Activated naive CD8-positive, alpha-beta T cell treated with anti-CD3 and anti-CD28 coated beads, Interleukin-2, amount 50 U/mL, for 16 hours (primary cell): ENCODE data around the gene SLC29A1.

Source experiments
- DNase-seq: peaks from one replicate; pipeline ENCODE4 v3.0.0-alpha.2; 2020; ENCODE audit warnings: low read depth, low spot score

SLC29A1 gene

GRCh38 chr6:44237021-44237812 is 13.8 kb downstream of the SLC29A1 start:
- no peak for DNase-seq

DNA sequence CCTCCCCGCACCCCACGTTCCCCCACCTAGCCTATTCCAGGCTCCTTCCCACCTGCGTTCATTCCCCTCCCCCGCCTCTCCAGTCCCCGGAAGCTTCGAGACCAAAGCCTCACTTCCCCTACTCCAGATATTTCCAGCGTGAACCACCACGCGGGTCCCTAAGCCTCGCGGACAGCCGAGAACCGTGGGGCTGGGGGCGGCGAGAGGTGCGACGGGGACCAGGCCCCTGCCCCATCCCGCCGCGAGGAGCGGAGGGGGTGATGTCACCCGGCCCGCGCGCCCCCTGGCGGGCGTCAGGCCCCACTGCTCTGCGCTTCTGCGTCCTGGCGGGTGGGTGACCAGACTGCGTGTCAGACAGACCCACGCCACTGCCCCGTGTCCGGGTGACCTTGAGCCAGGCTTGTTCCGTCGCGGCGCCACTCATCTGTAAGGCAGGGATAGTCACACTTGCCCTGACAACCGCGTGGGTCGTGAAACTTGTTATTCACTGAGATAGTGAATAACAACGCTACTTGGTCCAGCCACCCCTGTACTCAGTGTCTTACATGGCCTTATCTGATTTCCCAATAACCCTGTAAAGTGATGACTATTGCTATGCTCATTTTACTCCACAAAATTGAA is 14.5 kb downstream of the SLC29A1 start:
- peak; percentile 59 for DNase-seq

GRCh38 chr6:44238687-44239350 is 15.4 kb downstream of the SLC29A1 start:
- DNase-seq = no peak

DNA sequence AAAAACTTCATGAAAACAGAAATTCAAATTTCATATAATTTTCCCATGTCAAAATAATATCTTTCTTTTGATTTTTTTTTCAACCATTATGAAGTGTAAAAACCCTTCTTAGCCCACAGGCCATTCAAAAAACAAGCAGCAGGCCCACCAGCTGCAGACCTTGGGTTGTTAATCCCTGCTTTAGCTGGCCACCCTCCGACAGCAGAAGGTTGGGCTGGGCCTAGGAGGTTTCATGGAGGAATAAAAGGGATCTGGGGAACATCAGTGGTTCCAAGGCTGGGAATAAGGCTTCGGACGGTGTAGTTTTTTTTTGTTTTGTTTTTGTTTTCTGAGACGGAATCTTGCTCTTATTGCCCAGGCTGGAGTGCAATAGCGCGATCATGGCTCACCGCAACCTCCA is 19.9 kb downstream of the SLC29A1 start:
- DNase-seq = no peak

DNA sequence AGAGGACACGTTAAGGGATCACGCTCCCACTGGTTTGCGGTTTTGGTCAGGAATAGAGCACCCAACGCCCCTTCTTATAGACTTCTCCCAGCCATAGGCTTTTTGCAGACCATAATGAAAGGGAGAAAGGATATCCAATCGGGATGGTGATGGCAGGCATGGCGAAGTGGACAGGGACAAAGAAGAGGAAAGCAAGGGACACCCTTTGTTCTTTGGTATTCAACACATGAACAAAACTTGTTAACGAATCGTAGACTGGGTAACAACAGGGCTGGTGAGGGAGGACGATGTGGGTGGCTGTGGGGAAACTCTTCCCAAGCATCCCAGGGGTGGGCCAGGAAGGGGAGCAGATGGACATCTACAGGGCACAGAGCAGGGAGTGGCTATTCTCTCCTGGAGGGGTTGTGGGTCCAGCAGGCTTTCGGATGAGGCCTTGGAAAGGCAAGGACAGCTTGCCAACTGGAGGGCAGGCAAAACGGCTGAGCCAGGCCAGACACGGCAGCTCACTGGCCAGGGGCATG is 22.1 kb downstream of the SLC29A1 start:
- DNase-seq = no peak

DNA sequence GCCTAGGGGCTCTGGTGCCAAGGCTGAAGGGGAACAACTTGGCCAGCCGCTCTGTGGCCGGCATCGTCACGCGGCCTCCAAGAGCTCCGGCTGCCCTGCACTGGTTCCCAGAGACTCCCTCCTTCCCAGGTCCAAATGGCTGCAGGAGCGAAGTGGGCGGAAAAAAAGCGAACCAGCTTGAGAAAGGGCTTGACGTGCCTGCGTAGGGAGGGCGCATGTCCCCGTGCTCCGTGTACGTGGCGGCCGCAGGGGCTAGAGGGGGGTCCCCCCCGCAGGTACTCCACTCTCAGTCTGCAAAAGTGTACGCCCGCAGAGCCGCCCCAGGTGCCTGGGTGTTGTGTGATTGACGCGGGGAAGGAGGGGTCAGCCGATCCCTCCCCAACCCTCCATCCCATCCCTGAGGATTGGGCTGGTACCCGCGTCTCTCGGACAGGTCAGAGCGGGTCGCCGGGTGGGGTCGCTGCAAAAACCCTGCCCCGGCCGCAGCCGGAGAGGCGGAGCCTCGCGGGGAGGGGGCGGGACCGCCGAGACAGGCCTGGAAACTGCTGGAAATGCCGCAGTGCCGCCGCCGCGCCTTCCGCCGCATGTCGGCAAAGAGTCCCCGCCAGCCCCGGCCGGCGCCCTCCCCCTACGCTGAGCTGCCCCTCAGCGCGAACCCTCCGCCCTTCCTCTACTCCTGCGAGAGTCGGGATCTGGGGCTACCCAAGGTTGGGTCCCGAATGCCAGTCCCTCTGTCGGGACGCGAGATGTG is 22.7 kb downstream of the SLC29A1 start:
- DNase-seq = peak; percentile 70

- peak; percentile 97 for DNase-seq
These were observed 23.4 kb downstream of the SLC29A1 start, which contains the start of gene HSP90AB1 for GRCh38 chr6:44246663-44247337. HSP90AB1 (plus strand) TSS chr6:44247101; CDS start chr6:44248630, 1,529 bp downstream.

GRCh38 chr6:44247338-44248302 is 24.2 kb downstream of the SLC29A1 start:
- peak; percentile 74 for DNase-seq

GRCh38 chr6:44248579-44248978 is 25.2 kb downstream of the SLC29A1 start:
- DNase-seq = no peak

DNA sequence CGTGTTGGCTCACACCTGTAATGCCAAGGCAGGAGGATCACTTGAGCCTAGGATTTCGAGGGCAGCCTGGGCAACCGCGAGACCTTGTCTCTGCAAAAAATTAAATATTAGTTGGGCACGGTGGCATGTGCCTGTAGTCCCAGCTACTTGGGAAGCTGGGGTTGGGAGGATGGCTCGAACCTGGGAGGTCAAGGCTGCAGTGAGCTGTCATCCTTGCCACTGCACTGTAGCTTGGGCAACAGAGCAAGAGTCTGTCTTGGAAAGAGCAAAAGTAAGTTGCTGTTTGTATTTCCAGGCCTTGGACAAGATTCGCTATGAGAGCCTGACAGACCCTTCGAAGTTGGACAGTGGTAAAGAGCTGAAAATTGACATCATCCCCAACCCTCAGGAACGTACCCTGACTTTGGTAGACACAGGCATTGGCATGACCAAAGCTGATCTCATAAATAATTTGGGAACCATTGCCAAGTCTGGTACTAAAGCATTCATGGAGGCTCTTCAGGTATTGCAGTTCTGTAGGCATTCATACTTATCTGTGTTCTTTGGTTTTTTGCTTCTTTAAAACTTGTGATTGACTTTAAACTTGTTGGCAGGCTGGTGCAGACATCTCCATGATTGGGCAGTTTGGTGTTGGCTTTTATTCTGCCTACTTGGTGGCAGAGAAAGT is 25.8 kb downstream of the SLC29A1 start:
- DNase-seq = no peak

DNA sequence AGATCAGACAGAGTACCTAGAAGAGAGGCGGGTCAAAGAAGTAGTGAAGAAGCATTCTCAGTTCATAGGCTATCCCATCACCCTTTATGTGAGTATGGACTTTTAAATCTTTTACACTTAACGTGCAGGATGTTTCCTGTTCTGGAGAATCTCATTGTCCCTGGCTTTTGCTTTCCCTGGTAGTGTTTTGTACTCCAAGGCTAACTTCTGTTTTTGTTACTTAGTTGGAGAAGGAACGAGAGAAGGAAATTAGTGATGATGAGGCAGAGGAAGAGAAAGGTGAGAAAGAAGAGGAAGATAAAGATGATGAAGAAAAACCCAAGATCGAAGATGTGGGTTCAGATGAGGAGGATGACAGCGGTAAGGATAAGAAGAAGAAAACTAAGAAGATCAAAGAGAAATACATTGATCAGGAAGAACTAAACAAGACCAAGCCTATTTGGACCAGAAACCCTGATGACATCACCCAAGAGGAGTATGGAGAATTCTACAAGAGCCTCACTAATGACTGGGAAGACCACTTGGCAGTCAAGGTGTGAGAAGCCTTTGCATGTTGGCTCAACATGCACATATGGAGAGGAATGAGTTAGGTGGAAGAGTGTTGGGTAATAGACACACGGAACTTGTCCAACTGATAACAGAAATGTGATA is 26.8 kb downstream of the SLC29A1 start:
- DNase-seq = no peak

GRCh38 chr6:44250718-44251123 is 27.3 kb downstream of the SLC29A1 start:
- DNase-seq = no peak

DNA sequence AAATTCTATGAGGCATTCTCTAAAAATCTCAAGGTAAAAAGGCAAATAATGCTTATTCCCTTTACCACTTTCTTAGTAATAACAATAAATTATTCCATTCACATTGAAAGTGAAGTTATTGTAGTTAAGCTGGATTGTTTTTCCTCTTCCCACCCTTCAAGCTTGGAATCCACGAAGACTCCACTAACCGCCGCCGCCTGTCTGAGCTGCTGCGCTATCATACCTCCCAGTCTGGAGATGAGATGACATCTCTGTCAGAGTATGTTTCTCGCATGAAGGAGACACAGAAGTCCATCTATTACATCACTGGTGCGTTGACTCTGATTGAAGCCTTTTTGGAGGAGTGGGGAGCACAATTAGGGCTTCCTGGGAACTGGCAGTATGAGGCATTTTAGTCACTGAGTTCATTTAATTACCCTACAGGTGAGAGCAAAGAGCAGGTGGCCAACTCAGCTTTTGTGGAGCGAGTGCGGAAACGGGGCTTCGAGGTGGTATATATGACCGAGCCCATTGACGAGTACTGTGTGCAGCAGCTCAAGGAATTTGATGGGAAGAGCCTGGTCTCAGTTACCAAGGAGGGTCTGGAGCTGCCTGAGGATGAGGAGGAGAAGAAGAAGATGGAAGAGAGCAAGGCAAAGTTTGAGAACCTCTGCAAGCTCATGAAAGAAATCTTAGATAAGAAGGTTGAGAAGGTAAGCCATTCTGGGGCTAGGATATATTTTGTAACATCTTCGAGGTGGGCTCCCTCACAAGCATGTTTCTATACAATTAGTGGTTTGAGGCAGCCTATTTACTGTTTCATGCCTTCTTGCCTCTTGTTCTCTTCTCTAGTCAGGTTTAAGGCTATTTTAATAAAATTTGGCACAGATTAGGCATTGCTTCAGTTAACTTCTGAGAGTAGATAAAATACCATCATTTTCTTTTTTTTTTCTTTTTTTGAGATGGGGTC is 28.5 kb downstream of the SLC29A1 start:
- no peak for DNase-seq

DNA sequence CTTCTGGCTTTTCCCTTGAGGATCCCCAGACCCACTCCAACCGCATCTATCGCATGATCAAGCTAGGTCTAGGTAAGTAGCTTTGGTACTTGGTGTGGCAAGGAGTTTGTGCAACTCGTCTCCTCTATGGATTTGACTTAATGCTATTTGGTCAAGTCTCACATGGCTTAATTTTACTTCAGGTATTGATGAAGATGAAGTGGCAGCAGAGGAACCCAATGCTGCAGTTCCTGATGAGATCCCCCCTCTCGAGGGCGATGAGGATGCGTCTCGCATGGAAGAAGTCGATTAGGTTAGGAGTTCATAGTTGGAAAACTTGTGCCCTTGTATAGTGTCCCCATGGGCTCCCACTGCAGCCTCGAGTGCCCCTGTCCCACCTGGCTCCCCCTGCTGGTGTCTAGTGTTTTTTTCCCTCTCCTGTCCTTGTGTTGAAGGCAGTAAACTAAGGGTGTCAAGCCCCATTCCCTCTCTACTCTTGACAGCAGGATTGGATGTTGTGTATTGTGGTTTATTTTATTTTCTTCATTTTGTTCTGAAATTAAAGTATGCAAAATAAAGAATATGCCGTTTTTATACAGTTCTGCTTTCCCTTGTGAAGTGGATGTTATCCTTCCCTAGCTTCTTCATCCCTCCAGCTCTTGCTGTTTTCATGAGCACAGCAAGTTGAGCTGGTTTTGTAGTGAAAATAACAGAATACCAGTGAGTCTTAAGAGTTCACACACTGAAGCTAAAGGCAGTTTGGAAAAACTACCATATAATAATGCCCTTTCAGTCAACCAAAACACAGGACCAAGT is 30.1 kb downstream of the SLC29A1 start:
- DNase-seq = no peak

DNA sequence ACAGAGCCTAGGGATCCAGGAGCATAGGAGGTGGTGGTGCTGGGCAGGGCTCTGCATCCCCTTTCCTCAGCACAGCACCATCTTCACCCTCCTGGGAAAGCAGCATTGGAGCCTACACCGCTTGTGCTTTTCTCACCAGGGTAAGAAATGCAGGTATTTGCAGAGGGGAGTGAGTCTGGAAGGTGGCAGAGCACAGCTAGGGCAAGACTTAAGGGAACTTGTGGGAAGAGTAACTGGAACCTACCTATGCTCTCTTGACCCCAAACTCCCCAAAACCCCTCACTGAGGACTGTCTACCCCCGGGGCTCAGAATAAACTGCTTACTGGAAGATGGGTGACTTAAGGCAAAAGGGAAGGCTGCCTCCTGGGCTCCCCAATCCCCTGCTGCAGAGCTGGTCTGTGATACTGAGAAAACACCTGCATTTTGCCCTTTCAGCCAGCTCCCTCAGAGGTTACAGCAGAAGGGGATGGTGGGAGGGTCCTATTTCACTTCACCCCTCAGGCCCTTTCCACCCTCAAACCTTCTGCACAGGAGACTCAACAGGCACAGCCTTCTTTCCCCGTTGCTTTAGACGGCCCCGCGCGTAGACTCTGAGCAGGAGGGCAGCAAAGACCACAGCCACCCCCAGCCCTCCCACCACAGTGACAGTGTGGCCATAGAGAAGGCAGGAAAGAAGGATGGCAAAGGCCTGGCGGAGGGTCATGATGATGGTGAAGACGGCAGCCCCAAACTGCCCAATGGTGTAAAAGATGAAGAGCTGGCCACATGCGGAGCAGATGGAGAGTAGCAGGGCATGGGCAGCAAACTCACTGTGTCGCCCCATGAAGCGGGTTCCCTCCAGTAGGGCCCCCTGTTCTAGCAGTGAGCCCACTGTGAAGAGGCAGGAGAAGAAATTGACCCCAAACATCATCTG is 31.1 kb downstream of the SLC29A1 start:
- DNase-seq = no peak
